Prostate gland (tissue), 2 donors: ENCODE measurements around the gene LRRC8E.

Source experiments
- POLR2AphosphoS5 ChIP-seq: sonication (generic); formaldehyde crosslinking; IDR thresholded peaks from one replicate; pipeline ENCODE4 v1.6.1; 2017; ENCODE audit warnings: antibody characterized with exemption
- TF ChIP-seq, protein P1 (sequence below), 4 experiments: fragments of 200-600 bp in 2 of 4; fragments of 450-650 bp in 2 of 4; sonication (generic) in 2 of 4; IDR thresholded peaks; 1 replicate in 3 of 4; 2 replicates in 1 of 4; pipeline ENCODE4 v1.5.1; 2016 to 2019; ENCODE audit warnings: antibody characterized with exemption in 4 of 4, mild to moderate bottlenecking in 2 of 4, moderate library complexity in 2 of 4

- TF ChIP-seq, protein P1, sequence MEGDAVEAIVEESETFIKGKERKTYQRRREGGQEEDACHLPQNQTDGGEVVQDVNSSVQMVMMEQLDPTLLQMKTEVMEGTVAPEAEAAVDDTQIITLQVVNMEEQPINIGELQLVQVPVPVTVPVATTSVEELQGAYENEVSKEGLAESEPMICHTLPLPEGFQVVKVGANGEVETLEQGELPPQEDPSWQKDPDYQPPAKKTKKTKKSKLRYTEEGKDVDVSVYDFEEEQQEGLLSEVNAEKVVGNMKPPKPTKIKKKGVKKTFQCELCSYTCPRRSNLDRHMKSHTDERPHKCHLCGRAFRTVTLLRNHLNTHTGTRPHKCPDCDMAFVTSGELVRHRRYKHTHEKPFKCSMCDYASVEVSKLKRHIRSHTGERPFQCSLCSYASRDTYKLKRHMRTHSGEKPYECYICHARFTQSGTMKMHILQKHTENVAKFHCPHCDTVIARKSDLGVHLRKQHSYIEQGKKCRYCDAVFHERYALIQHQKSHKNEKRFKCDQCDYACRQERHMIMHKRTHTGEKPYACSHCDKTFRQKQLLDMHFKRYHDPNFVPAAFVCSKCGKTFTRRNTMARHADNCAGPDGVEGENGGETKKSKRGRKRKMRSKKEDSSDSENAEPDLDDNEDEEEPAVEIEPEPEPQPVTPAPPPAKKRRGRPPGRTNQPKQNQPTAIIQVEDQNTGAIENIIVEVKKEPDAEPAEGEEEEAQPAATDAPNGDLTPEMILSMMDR (IDR thresholded peaks at IDR 0.05): no peak
- TF ChIP-seq POLR2AphosphoS5: no peak
These were observed 25.8 kb downstream of the LRRC8E start for GRCh38 chr19:7914099-7914498.
